ENCODE results near the gene NVL. TPM values are rescaled to one million over a fixed set of nuclear protein-coding genes. Genes with fewer than 3 reads are reported as not detected.

Gene NVL
- polyA plus RNA-seq, 1 donor from 2014 or later: 77.3 TPM

Small RNA genes lying within 50 kb of the gene (small RNA-seq; reads per million reads assigned to genes)
- gene MIR320B2: 0 to 0.79 (median 0) reads per million in 3 experiments
- 0 reads per million in 3 experiments for gene RF00139
- 0 reads per million in 3 experiments for gene RNU6-1008P

Other genes starting within 250 kb of the NVL start
- 19.2 and 20.3 TPM in 2 replicates for gene FBXO28, start 216.1 kb downstream of the NVL start, polyA plus RNA-seq
- 40.6 and 53.7 TPM in 2 replicates for gene DEGS1, start 146.9 kb downstream of the NVL start, polyA plus RNA-seq
- 44.2 and 53.2 TPM in 2 replicates for gene CNIH4, start 26.7 kb upstream of the NVL start, polyA plus RNA-seq
- 81.7 and 89.6 TPM in 2 replicates for gene WDR26, start 104.6 kb upstream of the NVL start, polyA plus RNA-seq

Data from neural cell (in vitro differentiated cells).